Activated CD4-positive, alpha-beta T cell treated with anti-CD3 and anti-CD28 coated beads, Interleukin-2, amount 10 ng/mL, durations not matched to agents 7 days and 5 days (primary cell): Measurements from ENCODE around the gene SLC44A1. TPM values are rescaled to one million over a fixed set of nuclear protein-coding genes. Genes with fewer than 3 reads are reported as not detected.
A peak's percentile ranks its signal among the peaks of the same experiment; 100 is the strongest.
"Not testable (repeated sequence)": the region's sequence is repeated elsewhere in the genome, so short reads cannot be mapped to it uniquely, and the experiment has no call there.

ENCODE experiments used
- CTCF ChIA-PET: fragments of 350-600 bp; sonication (Branson Sonifier 250); formaldehyde crosslinking; loops from one replicate; lab custom pipeline; 2021; ENCODE audit warnings: antibody characterized with exemption; lab: Charles Lee
- POLR2A ChIA-PET: fragments of 350-600 bp; sonication (Branson Sonifier 250); formaldehyde crosslinking; loops from one replicate; lab custom pipeline; 2021; ENCODE audit warnings: antibody characterized with exemption; lab: Charles Lee
- DNase-seq: peaks from one replicate; pipeline ENCODE4 v3.0.0-alpha.2; 2020
- H3K27ac Mint-ChIP-seq: one replicate; pipeline ENCODE4 v1.8.0; 2021; ENCODE audit warnings: mild to moderate bottlenecking, moderate library complexity, mixed read lengths
- H3K27me3 Mint-ChIP-seq: one replicate; pipeline ENCODE4 v1.8.0; 2021; ENCODE audit warnings: mixed read lengths
- H3K36me3 Mint-ChIP-seq: one replicate; pipeline ENCODE4 v1.8.0; 2021; ENCODE audit warnings: low read depth, mixed read lengths
- H3K4me1 Mint-ChIP-seq: one replicate; pipeline ENCODE4 v1.8.0; 2021; ENCODE audit warnings: mixed read lengths
- H3K4me3 Mint-ChIP-seq: one replicate; pipeline ENCODE4 v1.8.0; 2021; ENCODE audit warnings: mild to moderate bottlenecking, moderate library complexity, mixed read lengths
- H3K9me3 Mint-ChIP-seq: one replicate; pipeline ENCODE4 v1.8.0; 2021; ENCODE audit warnings: mixed read lengths
- total RNA-seq, 2 experiments: library from RNA; stranded (reverse); gene quantifications; one replicate each; pipeline ENCODE4 v1.2.3, GENCODE V29; 2021

Gene SLC44A1
- total RNA-seq, 2 experiments from 2014 or later, result 19.6 to 21.8 TPM

- Mint-ChIP-seq H3K4me1 (peaks cover 54% of the 10 kb centered on the region), H3K4me3 (no peak overlapping the region), H3K36me3 (peaks cover 10% of the 10 kb centered on the region), H3K27ac (no peak overlapping the region), H3K27me3 (no peaks in the 10 kb centered on the region), H3K9me3 (no peaks in the 10 kb centered on the region)
- ChIA-PET CTCF (no interaction called here), POLR2A (no interaction called here)
- no peak for DNase-seq
These were observed 14.8 kb downstream of the SLC44A1 start for GRCh38 chr9:105259274-105259673.

- H3K4me1 Mint-ChIP-seq, result peaks cover 56% of the 10 kb centered on the region
- no peaks in the 10 kb centered on the region for H3K9me3 Mint-ChIP-seq
- POLR2A ChIA-PET, result no interaction called here
- no peak overlapping the region for H3K4me3 Mint-ChIP-seq
- CTCF ChIA-PET, result no interaction called here
- H3K27ac Mint-ChIP-seq, result no peak overlapping the region
- H3K36me3 Mint-ChIP-seq, result peaks cover 13% of the 10 kb centered on the region
- no peak for DNase-seq
- H3K27me3 Mint-ChIP-seq, result no peaks in the 10 kb centered on the region
These were observed 15.5 kb downstream of the SLC44A1 start for GRCh38 chr9:105259731-105260612.

GRCh38 chr9:105262497-105262896 lies 18.0 kb downstream of the SLC44A1 start:
- Mint-ChIP-seq H3K36me3 (peaks cover 24% of the 10 kb centered on the region), H3K4me1 (peaks cover 54% of the 10 kb centered on the region), H3K27ac (no peak overlapping the region), H3K4me3 (no peak overlapping the region), H3K9me3 (peaks cover 8% of the 10 kb centered on the region), H3K27me3 (no peaks in the 10 kb centered on the region)
- no peak for DNase-seq
- ChIA-PET POLR2A (no interaction called here), CTCF (interaction anchor here (0.7 kb wide), 1 partner anchor 20 kb away, joined by 3 read pairs; no protein-coding TSS in a partner anchor)

GRCh38 chr9:105264380-105264779 lies 19.9 kb downstream of the SLC44A1 start:
- Mint-ChIP-seq H3K9me3 (peaks cover 8% of the 10 kb centered on the region), H3K27me3 (no peaks in the 10 kb centered on the region), H3K36me3 (peaks cover 23% of the 10 kb centered on the region), H3K4me1 (peaks cover 37% of the 10 kb centered on the region), H3K4me3 (no peak overlapping the region), H3K27ac (peak overlapping the region; percentile 33)
- no peak for DNase-seq
- ChIA-PET POLR2A (interaction anchor here (0.7 kb wide), 1 partner anchor 33 kb away, joined by 9 read pairs; no protein-coding TSS in a partner anchor), CTCF (interaction anchor here (0.6 to 1.6 kb wide), 3 partner anchors 20 to 561 kb away, joined by 3 to 4 read pairs (median 3); partner anchors contain the start of gene SLC44A1)

- POLR2A ChIA-PET, H3K4me3 Mint-ChIP-seq, DNase-seq, H3K9me3 Mint-ChIP-seq, CTCF ChIA-PET, H3K27ac Mint-ChIP-seq, H3K27me3 Mint-ChIP-seq: not testable (repeated sequence)
- peaks cover 26% of the 10 kb centered on the region for H3K4me1 Mint-ChIP-seq
- peaks cover 21% of the 10 kb centered on the region for H3K36me3 Mint-ChIP-seq
These were observed 23.8 kb downstream of the SLC44A1 start for GRCh38 chr9:105268254-105268653.

- POLR2A ChIA-PET, result no interaction called here
- Mint-ChIP-seq H3K27me3 (no peaks in the 10 kb centered on the region), H3K36me3 (peaks cover 13% of the 10 kb centered on the region), H3K27ac (no peak overlapping the region), H3K9me3 (peaks cover 8% of the 10 kb centered on the region), H3K4me3 (no peak overlapping the region), H3K4me1 (peaks cover 17% of the 10 kb centered on the region)
- DNase-seq, result no peak
- CTCF ChIA-PET, result no interaction called here
These were observed 25.1 kb downstream of the SLC44A1 start for GRCh38 chr9:105269593-105269992.

- DNase-seq, result no peak
- peaks cover 2% of the 10 kb centered on the region for H3K9me3 Mint-ChIP-seq
These were observed 26.3 kb downstream of the SLC44A1 start for GRCh38 chr9:105270711-105271110.

GRCh38 chr9:105273731-105274130 lies 29.3 kb downstream of the SLC44A1 start:
- Mint-ChIP-seq H3K36me3 (no peaks in the 10 kb centered on the region), H3K4me3 (no peak overlapping the region), H3K4me1 (peaks cover 11% of the 10 kb centered on the region), H3K27ac (no peak overlapping the region), H3K27me3 (no peaks in the 10 kb centered on the region), H3K9me3 (no peaks in the 10 kb centered on the region)
- ChIA-PET CTCF (no interaction called here), POLR2A (no interaction called here)
- no peak for DNase-seq

More at GRCh38 chr9:105270711-105271110, 26.3 kb downstream of the SLC44A1 start:
- CTCF ChIA-PET, result no interaction called here
- Mint-ChIP-seq H3K27ac (no peak overlapping the region), H3K4me1 (peaks cover 11% of the 10 kb centered on the region), H3K27me3 (no peaks in the 10 kb centered on the region), H3K36me3 (peaks cover 6% of the 10 kb centered on the region), H3K4me3 (no peak overlapping the region)
- POLR2A ChIA-PET, result no interaction called here

- H3K27me3 Mint-ChIP-seq, result no peaks in the 10 kb centered on the region
- H3K36me3 Mint-ChIP-seq, result no peaks in the 10 kb centered on the region
- ChIA-PET CTCF (interaction anchor here (0.5 to 1.0 kb wide), 3 partner anchors 14 to 23 kb away, joined by 3 read pairs; no protein-coding TSS in a partner anchor), POLR2A (no interaction called here)
- peaks cover 11% of the 10 kb centered on the region for H3K4me1 Mint-ChIP-seq
- H3K9me3 Mint-ChIP-seq, result no peaks in the 10 kb centered on the region
- H3K4me3 Mint-ChIP-seq, result no peak overlapping the region
- H3K27ac Mint-ChIP-seq, result no peak overlapping the region
- DNase-seq, result no peak
These were observed 30.7 kb downstream of the SLC44A1 start for GRCh38 chr9:105275111-105275510.

GRCh38 chr9:105275938-105276337 lies 31.5 kb downstream of the SLC44A1 start:
- H3K36me3 Mint-ChIP-seq, result no peaks in the 10 kb centered on the region
- CTCF ChIA-PET, result interaction anchor here (1.0 kb wide), 1 partner anchor 24 kb away, joined by 3 read pairs; no protein-coding TSS in a partner anchor

GRCh38 chr9:105278751-105279150 lies 34.3 kb downstream of the SLC44A1 start:
- ChIA-PET POLR2A (no interaction called here), CTCF (interaction anchor here (0.7 kb wide), 1 partner anchor 119 kb away, joined by 4 read pairs; no protein-coding TSS in a partner anchor)
- no peak overlapping the region for H3K27ac Mint-ChIP-seq
- H3K9me3 Mint-ChIP-seq, result no peaks in the 10 kb centered on the region
- no peaks in the 10 kb centered on the region for H3K27me3 Mint-ChIP-seq
- no peak for DNase-seq
- peaks cover 6% of the 10 kb centered on the region for H3K4me1 Mint-ChIP-seq
- no peak overlapping the region for H3K4me3 Mint-ChIP-seq
- H3K36me3 Mint-ChIP-seq, result no peaks in the 10 kb centered on the region

More at GRCh38 chr9:105275938-105276337, 31.5 kb downstream of the SLC44A1 start:
- no peak overlapping the region for H3K4me3 Mint-ChIP-seq
- no peak for DNase-seq
- POLR2A ChIA-PET, result no interaction called here
- no peaks in the 10 kb centered on the region for H3K27me3 Mint-ChIP-seq
- no peak overlapping the region for H3K27ac Mint-ChIP-seq
- H3K4me1 Mint-ChIP-seq, result peaks cover 6% of the 10 kb centered on the region
- H3K9me3 Mint-ChIP-seq, result no peaks in the 10 kb centered on the region

- Mint-ChIP-seq H3K9me3 (no peaks in the 10 kb centered on the region), H3K27ac (no peak overlapping the region), H3K4me1 (peaks cover 2% of the 10 kb centered on the region), H3K27me3 (no peaks in the 10 kb centered on the region), H3K4me3 (no peak overlapping the region), H3K36me3 (no peaks in the 10 kb centered on the region)
- DNase-seq, result no peak
- ChIA-PET POLR2A (no interaction called here), CTCF (no interaction called here)
These were observed 36.2 kb downstream of the SLC44A1 start for GRCh38 chr9:105280691-105281090.

- Mint-ChIP-seq H3K27ac (no peak overlapping the region), H3K27me3 (no peaks in the 10 kb centered on the region), H3K4me1 (no peaks in the 10 kb centered on the region), H3K36me3 (no peaks in the 10 kb centered on the region), H3K4me3 (no peak overlapping the region), H3K9me3 (no peaks in the 10 kb centered on the region)
- CTCF ChIA-PET, result interaction anchor here (1.1 to 1.6 kb wide), 2 partner anchors 20 to 76 kb away, joined by 3 read pairs; no protein-coding TSS in a partner anchor
- POLR2A ChIA-PET, result no interaction called here
- no peak for DNase-seq
These were observed 36.8 kb downstream of the SLC44A1 start for GRCh38 chr9:105281272-105281671.
